ENCODE data around the gene TRAPPC10.

Gene TRAPPC10

DNA sequence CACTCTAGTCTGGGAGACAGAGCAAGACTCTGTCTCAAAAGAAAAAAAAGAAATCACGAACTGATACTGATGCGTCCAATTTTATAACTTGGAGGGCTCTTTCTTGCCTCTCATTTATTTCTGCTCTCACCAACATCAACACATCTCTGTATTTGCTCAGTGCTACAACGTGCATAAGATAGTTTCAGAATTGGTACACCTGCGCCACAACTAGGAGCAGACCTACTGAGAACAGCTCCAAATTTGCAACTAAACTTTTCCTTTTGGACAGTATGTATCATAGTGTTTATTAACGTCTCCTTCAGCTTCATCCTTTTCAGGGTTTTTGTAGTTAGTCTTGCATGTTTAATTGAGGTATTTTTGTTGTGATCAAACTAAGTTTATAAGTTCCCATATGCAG lies 27.7 kb downstream of the TRAPPC10 start:
- H3K9me3 ChIP-seq (ENCODE audit: insufficient read depth, low read depth, low read length), result no peaks in the 10 kb centered on the region
- no peak overlapping the region for H3K4me2 ChIP-seq (ENCODE audit: low read depth, low read length, poor library complexity, severe bottlenecking)
- H3F3A ChIP-seq (ENCODE audit: low read depth), result no peaks in the 10 kb centered on the region
- H3K27me3 ChIP-seq (ENCODE audit: insufficient read depth, low read length, poor library complexity, severe bottlenecking), result no peaks in the 10 kb centered on the region
- no peak overlapping the region for H2AFZ ChIP-seq (ENCODE audit: low read length)
- no peaks in the 10 kb centered on the region for H4K20me1 ChIP-seq (ENCODE audit: insufficient read depth, low read length, poor library complexity, severe bottlenecking)
- H3K4me3 ChIP-seq (ENCODE audit: low read length, poor library complexity, severe bottlenecking), result no peak overlapping the region
- H3K9me2 ChIP-seq (replicated peaks; ENCODE audit: low read depth, low read length), result no peaks in the 10 kb centered on the region
- H3K4me1 ChIP-seq (ENCODE audit: insufficient read depth, low read length, poor library complexity, severe bottlenecking), result no peaks in the 10 kb centered on the region
- TF ChIP-seq, protein P1, sequence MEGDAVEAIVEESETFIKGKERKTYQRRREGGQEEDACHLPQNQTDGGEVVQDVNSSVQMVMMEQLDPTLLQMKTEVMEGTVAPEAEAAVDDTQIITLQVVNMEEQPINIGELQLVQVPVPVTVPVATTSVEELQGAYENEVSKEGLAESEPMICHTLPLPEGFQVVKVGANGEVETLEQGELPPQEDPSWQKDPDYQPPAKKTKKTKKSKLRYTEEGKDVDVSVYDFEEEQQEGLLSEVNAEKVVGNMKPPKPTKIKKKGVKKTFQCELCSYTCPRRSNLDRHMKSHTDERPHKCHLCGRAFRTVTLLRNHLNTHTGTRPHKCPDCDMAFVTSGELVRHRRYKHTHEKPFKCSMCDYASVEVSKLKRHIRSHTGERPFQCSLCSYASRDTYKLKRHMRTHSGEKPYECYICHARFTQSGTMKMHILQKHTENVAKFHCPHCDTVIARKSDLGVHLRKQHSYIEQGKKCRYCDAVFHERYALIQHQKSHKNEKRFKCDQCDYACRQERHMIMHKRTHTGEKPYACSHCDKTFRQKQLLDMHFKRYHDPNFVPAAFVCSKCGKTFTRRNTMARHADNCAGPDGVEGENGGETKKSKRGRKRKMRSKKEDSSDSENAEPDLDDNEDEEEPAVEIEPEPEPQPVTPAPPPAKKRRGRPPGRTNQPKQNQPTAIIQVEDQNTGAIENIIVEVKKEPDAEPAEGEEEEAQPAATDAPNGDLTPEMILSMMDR (conservative IDR thresholded peaks at IDR 0.05; ENCODE audit: low read length), result no peak
- TF ChIP-seq EZH2phosphoT487 (IDR thresholded peaks at IDR 0.05; ENCODE audit: borderline replicate concordance), result no peak
- H3K79me2 ChIP-seq (ENCODE audit: insufficient read depth, low read length), result peaks cover 12% of the 10 kb centered on the region; the same call in 1 of the 2 replicates
- H3K36me3 ChIP-seq (ENCODE audit: insufficient read depth, low read length), result peaks cover 64% of the 10 kb centered on the region; the same call in 1 of the 2 replicates
- H3K9ac ChIP-seq (ENCODE audit: low read depth, low read length, poor library complexity, severe bottlenecking), result no peak overlapping the region

DNA sequence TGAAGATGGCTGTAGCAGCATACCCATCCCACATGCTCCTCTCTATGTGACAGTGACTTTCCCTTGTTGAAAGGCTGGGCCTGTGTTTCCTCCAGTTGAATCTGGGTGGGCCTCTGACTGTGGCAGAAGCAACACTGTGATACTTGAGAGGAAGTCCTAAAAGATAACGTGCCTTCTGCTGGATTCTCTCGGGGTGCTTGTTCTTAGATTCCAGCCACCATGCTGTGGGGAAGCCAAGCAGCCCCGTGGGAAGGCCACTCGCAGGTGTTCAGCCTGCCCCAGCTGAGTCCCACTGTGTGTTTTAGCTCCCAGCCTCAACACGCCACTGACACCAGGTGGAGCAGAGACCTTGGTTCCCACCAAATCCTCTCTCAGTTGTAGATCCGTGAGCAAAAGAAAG lies 31.5 kb downstream of the TRAPPC10 start:
- no peaks in the 10 kb centered on the region for H3K9me2 ChIP-seq (replicated peaks; ENCODE audit: low read depth, low read length)
- no peak overlapping the region for H3K4me2 ChIP-seq (ENCODE audit: low read depth, low read length, poor library complexity, severe bottlenecking)
- peaks cover 43% of the 10 kb centered on the region; the same call in 1 of the 2 replicates for H3K36me3 ChIP-seq (ENCODE audit: insufficient read depth, low read length)
- no peaks in the 10 kb centered on the region for H3K4me1 ChIP-seq (ENCODE audit: insufficient read depth, low read length, poor library complexity, severe bottlenecking)
- no peaks in the 10 kb centered on the region for H3K9me3 ChIP-seq (ENCODE audit: insufficient read depth, low read depth, low read length)
- no peak overlapping the region for H3K9ac ChIP-seq (ENCODE audit: low read depth, low read length, poor library complexity, severe bottlenecking)
- TF ChIP-seq, protein P1 (conservative IDR thresholded peaks at IDR 0.05; ENCODE audit: low read length), result no peak
- TF ChIP-seq EZH2phosphoT487 (IDR thresholded peaks at IDR 0.05; ENCODE audit: borderline replicate concordance), result no peak
- H3K79me2 ChIP-seq (ENCODE audit: insufficient read depth, low read length), result peaks cover 25% of the 10 kb centered on the region; the same call in 1 of the 2 replicates
- H3K4me3 ChIP-seq (ENCODE audit: low read length, poor library complexity, severe bottlenecking), result no peak overlapping the region
- no peaks in the 10 kb centered on the region for H4K20me1 ChIP-seq (ENCODE audit: insufficient read depth, low read length, poor library complexity, severe bottlenecking)
- no peak overlapping the region for H2AFZ ChIP-seq (ENCODE audit: low read length)
- H3K27me3 ChIP-seq (ENCODE audit: insufficient read depth, low read length, poor library complexity, severe bottlenecking), result no peaks in the 10 kb centered on the region
- no peaks in the 10 kb centered on the region for H3F3A ChIP-seq (ENCODE audit: low read depth)

DNA sequence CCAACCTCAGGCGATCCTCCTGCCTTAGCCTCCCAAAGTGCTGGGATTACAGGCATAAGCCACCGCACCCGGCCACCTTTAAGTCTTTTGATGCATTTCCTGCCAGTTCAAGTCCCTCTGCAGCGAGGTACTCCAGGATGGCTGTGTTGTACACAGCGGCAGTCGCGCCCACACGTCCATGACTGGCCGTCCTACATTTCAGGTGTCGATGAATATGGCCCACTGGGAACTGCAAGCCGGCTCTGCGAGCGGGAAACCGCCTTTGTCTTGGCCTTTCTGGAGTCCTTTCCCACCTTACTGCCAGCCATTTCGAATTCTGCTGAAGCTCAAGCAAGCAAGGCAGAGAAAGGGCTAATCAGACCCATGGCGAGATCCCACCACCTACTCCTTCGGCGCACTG lies 34.6 kb downstream of the TRAPPC10 start:
- peaks cover 40% of the 10 kb centered on the region for H3K79me2 ChIP-seq (ENCODE audit: insufficient read depth, low read length)

More for the DNA sequence above, 34.6 kb downstream of the TRAPPC10 start:
- no peak overlapping the region for H3K9ac ChIP-seq (ENCODE audit: low read depth, low read length, poor library complexity, severe bottlenecking)
- H3K4me2 ChIP-seq (ENCODE audit: low read depth, low read length, poor library complexity, severe bottlenecking), result no peak overlapping the region
- H3K36me3 ChIP-seq (ENCODE audit: insufficient read depth, low read length), result peaks cover 31% of the 10 kb centered on the region; the same call in 1 of the 2 replicates
- H3K9me3 ChIP-seq (ENCODE audit: insufficient read depth, low read depth, low read length), result no peaks in the 10 kb centered on the region
- H3K27me3 ChIP-seq (ENCODE audit: insufficient read depth, low read length, poor library complexity, severe bottlenecking), result no peaks in the 10 kb centered on the region
- H3K4me3 ChIP-seq (ENCODE audit: low read length, poor library complexity, severe bottlenecking), result no peak overlapping the region
- H3K4me1 ChIP-seq (ENCODE audit: insufficient read depth, low read length, poor library complexity, severe bottlenecking), result no peaks in the 10 kb centered on the region
- no peaks in the 10 kb centered on the region for H3F3A ChIP-seq (ENCODE audit: low read depth)
- H4K20me1 ChIP-seq (ENCODE audit: insufficient read depth, low read length, poor library complexity, severe bottlenecking), result no peaks in the 10 kb centered on the region
- H2AFZ ChIP-seq (ENCODE audit: low read length), result no peak overlapping the region
- TF ChIP-seq, protein P1 (conservative IDR thresholded peaks at IDR 0.05; ENCODE audit: low read length), result no peak
- no peak for TF ChIP-seq EZH2phosphoT487 (IDR thresholded peaks at IDR 0.05; ENCODE audit: borderline replicate concordance)
- no peaks in the 10 kb centered on the region for H3K9me2 ChIP-seq (replicated peaks; ENCODE audit: low read depth, low read length)
